K562 (cell line): ENCODE results near the gene APOC4. TPM values are rescaled to one million over a fixed set of nuclear protein-coding genes. Genes with fewer than 3 reads are reported as not detected.
A peak's percentile ranks its signal among the peaks of the same experiment; 100 is the strongest.

ENCODE experiments used
- ATAC-seq: fragments of 200-7000 bp; cut with Tn5 transposase; 3 replicates; pipeline ENCODE4 v1.9.1; 2020; ENCODE audit warnings: moderate library complexity
- Bru-seq: library from RNA; stranded (reverse); fragments of 400-500 nt; gene quantifications from one replicate; lab custom pipeline; 2021; lab: Mats Ljungman, UMichigan
- BruChase-seq, 2 experiments: library from RNA; stranded (reverse); fragments of 400-500 nt; gene quantifications; one replicate each; lab custom pipeline; 2021; lab: Mats Ljungman, UMichigan
- BruUV-seq: library from RNA; stranded (reverse); fragments of 400-500 nt; replicated peaks from 2 replicates; lab custom pipeline; 2021; lab: Mats Ljungman, UMichigan
- CTCF ChIA-PET: fragments of 300-600 bp; formaldehyde crosslinking; extraction: SDS; loops from one replicate; lab custom pipeline; 2021; ENCODE audit warnings: low intra/inter-chr PET ratio; lab: Yijun Ruan, JAX
- POLR2A ChIA-PET: fragments of 300-600, 350-650 bp; sonication (Branson Sonifier 250); formaldehyde crosslinking; extraction: SDS; loops from one replicate; lab custom pipeline; 2021; ENCODE audit warnings: antibody characterized with exemption, inconsistent platforms; lab: Yijun Ruan, JAX
- DNase-seq, 4 experiments: peaks; one replicate each; pipeline versions ENCODE4 v3.0.0 to v3.0.0-alpha.2; 2011 to 2018; ENCODE audit warnings: low spot score in 3 of 4, mixed read lengths in 3 of 4; ENCODE audit errors: extremely low read depth in 1 of 4
- FAIRE-seq: peaks from 2 replicates; lab custom pipeline; 2011; peaks lifted over from hg19 to GRCh38; lab: Jason Lieb, UNC
- H2AFZ ChIP-seq: 2 replicates; pipeline ENCODE4 v1.6.0; 2011; ENCODE audit warnings: low read depth, low read length, control low read depth, inconsistent platforms
- H3K27ac ChIP-seq: fragments of 200-600 bp; 3 replicates; pipeline ENCODE4 v1.8.0; 2011; ENCODE audit warnings: low read depth, mild to moderate bottlenecking, control low read depth, inconsistent platforms, low read length, moderate library complexity, mixed read lengths; ENCODE audit errors: extremely low read depth
- H3K27me3 ChIP-seq, 2 experiments: fragments of 300-600 bp in 1 of 2; 2 replicates in 1 of 2; 3 replicates in 1 of 2; pipeline versions ENCODE4 v1.6.0 to v1.8.0; 2011; ENCODE audit warnings: inconsistent platforms in 2 of 2, low read length in 2 of 2, mild to moderate bottlenecking in 1 of 2, mixed read lengths in 1 of 2, moderate library complexity in 1 of 2; ENCODE audit not compliant: control insufficient read depth in 2 of 2, insufficient read depth in 2 of 2
- H3K36me3 ChIP-seq: fragments of 300-600 bp; 3 replicates; pipeline ENCODE4 v1.8.0; 2011; ENCODE audit warnings: mild to moderate bottlenecking, low read length, inconsistent platforms; ENCODE audit not compliant: control insufficient read depth, insufficient read depth
- H3K4me1 ChIP-seq, 2 experiments: fragments of 200-600 bp in 1 of 2; replicated peaks in 1 of 2; 2 replicates in 1 of 2; 3 replicates in 1 of 2; pipeline versions ENCODE4 v1.5.1 to v1.8.0; 2011; ENCODE audit warnings: inconsistent platforms in 2 of 2, low read length in 2 of 2, mild to moderate bottlenecking in 1 of 2, mixed read lengths in 1 of 2, moderate library complexity in 1 of 2; ENCODE audit not compliant: control insufficient read depth in 2 of 2, insufficient read depth in 2 of 2
- H3K4me2 ChIP-seq: 2 replicates; pipeline ENCODE4 v1.6.1; 2011; ENCODE audit warnings: low read length, control low read depth, inconsistent platforms, mixed read lengths; ENCODE audit not compliant: insufficient read depth
- H3K4me3 ChIP-seq: fragments of 200-600 bp; sonication (generic), shearing (Covaris generic); 2 replicates; pipeline ENCODE4 v1.5.1; 2016; ENCODE audit warnings: control low read depth, inconsistent platforms
- H3K79me2 ChIP-seq: fragments of 200-600 bp; 3 replicates; pipeline ENCODE4 v1.8.0; 2011; ENCODE audit warnings: low read length, inconsistent platforms; ENCODE audit not compliant: control insufficient read depth, insufficient read depth
- H3K9ac ChIP-seq, 2 experiments: 2 replicates each; pipeline versions ENCODE4 v1.6.0 to v1.6.1; 2011; ENCODE audit warnings: low read depth in 2 of 2, low read length in 2 of 2, control low read depth in 1 of 2, inconsistent platforms in 1 of 2, mild to moderate bottlenecking in 1 of 2, mixed read lengths in 1 of 2; ENCODE audit not compliant: insufficient read depth in 1 of 2
- H3K9me1 ChIP-seq: one replicate; pipeline ENCODE4 v1.6.0; 2011; ENCODE audit warnings: inconsistent platforms, mild to moderate bottlenecking, low read length, moderate library complexity; ENCODE audit not compliant: control insufficient read depth, insufficient read depth
- H3K9me3 ChIP-seq: replicated peaks from 2 replicates; pipeline ENCODE4 v1.5.1; 2011; ENCODE audit warnings: low read depth, low read length, inconsistent platforms; ENCODE audit not compliant: control insufficient read depth, insufficient read depth
- H4K20me1 ChIP-seq: replicated peaks from 2 replicates; pipeline ENCODE4 v1.6.1; 2011; ENCODE audit warnings: low read length, inconsistent platforms, mixed read lengths; ENCODE audit not compliant: control insufficient read depth, insufficient read depth
- DMBX1 ChIP-seq: fragments of 250-450 bp; sonication (Bioruptor Pico); IDR thresholded peaks from 2 replicates; pipeline ENCODE4 v1.8.0; 2022; ENCODE audit warnings: inconsistent platforms, mild to moderate bottlenecking, moderate library complexity, borderline replicate concordance
- ELF4 ChIP-seq: fragments of 450-650 bp; formaldehyde crosslinking; IDR thresholded peaks from 2 replicates; pipeline ENCODE4 v1.4.0; 2022; ENCODE audit warnings: missing genetic modification characterization
- HMG20B ChIP-seq: fragments of 250-450 bp; sonication (Bioruptor Pico); IDR thresholded peaks from 2 replicates; pipeline ENCODE4 v1.5.0; 2021; ENCODE audit warnings: mild to moderate bottlenecking
- PHF20 ChIP-seq: fragments of 450-650 bp; IDR thresholded peaks from 2 replicates; pipeline ENCODE4 v1.6.1; 2018; ENCODE audit not compliant: partially characterized antibody
- ZFX ChIP-seq: sonication (generic); formaldehyde crosslinking; IDR thresholded peaks from 2 replicates; pipeline ENCODE4 v1.8.0; 2022; ENCODE audit warnings: mild to moderate bottlenecking, missing genetic modification reagents, moderate library complexity
- WGBS: fragments of 100-300 bp; shearing (Covaris generic); methylation state at CpG from one replicate; pipeline ENCODE4 v1.1.6; 2016; ENCODE audit warnings: low coverage, mixed read lengths; ENCODE audit not compliant: insufficient coverage; ENCODE audit errors: missing lambda C conversion rate; 5-methylcytosine and 5-hydroxymethylcytosine counted together
- in situ Hi-C: fragments of 300-500 bp; cut with MboI; formaldehyde crosslinking; loops from 4 replicates; pipeline ENCODE4 v1.15.0; 2018; ENCODE audit warnings: inconsistent platforms, mixed read lengths
- intact Hi-C: fragments of 100-400 bp; cut with micrococcal nuclease; formaldehyde crosslinking; loops from 2 replicates; pipeline ENCODE4 v1.14.2; 2022
- long read RNA-seq, 3 experiments: library from polyadenylated mRNA in 2 of 3; library from RNA in 1 of 3; unstranded in 2 of 3; stranded (forward) in 1 of 3; transcript quantifications; one replicate each; pipeline ENCODE4 v2.0.0, GENCODE V29; 2019 to 2022
- polyA minus RNA-seq, 3 experiments: library from RNA; depleted of rRNA, polyadenylated mRNA; stranded (reverse); fragments of >200 nt; gene quantifications; 2 replicates each; pipeline ENCODE4 v1.2.3, GENCODE V29; 2011
- polyA plus RNA-seq, 8 experiments: library from polyadenylated mRNA; depleted of rRNA in 4 of 8; stranded (reverse) in 5 of 8; unstranded in 3 of 8; fragments of >200 nt; fragmentation: Nextera tagmentation in 2 of 8; fragmentation: Illumina TruSeq in 1 of 8; extraction: Ambion mirVana in 2 of 8; extraction: Trizol in 1 of 8; gene quantifications; 2 replicates each; pipeline versions ENCODE4 v1.2.1 to v1.2.3, GENCODE V29; 2011 to 2014; ENCODE audit warnings: inconsistent platforms in 1 of 8, missing spikeins in 1 of 8
- total RNA-seq, 7 experiments: library from RNA; depleted of rRNA in 6 of 7; stranded (reverse); fragments of >200 nt in 6 of 7; fragmentation: Illumina TruSeq in 2 of 7; extraction: Trizol in 2 of 7; gene quantifications; 2 replicates each; pipeline versions ENCODE4 v1.2.1 to v1.2.3, GENCODE V29; 2011 to 2021; ENCODE audit warnings: low replicate concordance in 1 of 7
- TF ChIP-seq, protein P1 (sequence below): fragments of 150-350 bp; conservative IDR thresholded peaks from 2 replicates; pipeline ENCODE4 v1.6.1; 2014; ENCODE audit warnings: low read length
- TF ChIP-seq, protein P2 (sequence below): fragments of 250-450 bp; sonication (Bioruptor Pico); IDR thresholded peaks from 2 replicates; pipeline ENCODE4 v1.5.0; 2020; ENCODE audit warnings: mild to moderate bottlenecking
- TF ChIP-seq, protein P3 (sequence below): sonication (generic); formaldehyde crosslinking; IDR thresholded peaks from 2 replicates; pipeline ENCODE4 v1.8.1; 2023; ENCODE audit warnings: mild to moderate bottlenecking, missing genetic modification reagents, moderate library complexity
- TF ChIP-seq, protein P4 (sequence below): fragments of 450-650 bp; formaldehyde crosslinking; conservative IDR thresholded peaks from 2 replicates; pipeline ENCODE4 v1.4.0; 2022; ENCODE audit warnings: mild to moderate bottlenecking, missing genetic modification characterization

Gene APOC4, protein sequence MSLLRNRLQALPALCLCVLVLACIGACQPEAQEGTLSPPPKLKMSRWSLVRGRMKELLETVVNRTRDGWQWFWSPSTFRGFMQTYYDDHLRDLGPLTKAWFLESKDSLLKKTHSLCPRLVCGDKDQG
- not detected in 2 replicates for total RNA-seq (2011; cell fraction: chromatin; rRNA removed; ENCODE audit: low replicate concordance)
- total RNA-seq (2011; cell fraction: nucleolus; rRNA removed), result not detected in 2 replicates
- total RNA-seq (2011; cell fraction: nucleoplasm; rRNA removed), result not detected in 2 replicates
- not detected in 2 replicates for total RNA-seq (2014; rRNA removed)
- not detected in 2 replicates for total RNA-seq (2014; rRNA removed; fragmentation: Illumina TruSeq; extraction: Trizol)
- not detected in 2 replicates for total RNA-seq (2015; rRNA removed; fragmentation: Illumina TruSeq; extraction: Trizol)
- total RNA-seq (2021), result not detected in 2 replicates
- not detected in 2 replicates for polyA plus RNA-seq (2011; rRNA removed)
- polyA plus RNA-seq (2011; cell fraction: cytosol; rRNA removed), result 0.15 TPM in 1 of 2 replicates, not detected in the other
- polyA plus RNA-seq (2011; cell fraction: nucleus; rRNA removed), result not detected in 2 replicates
- polyA plus RNA-seq (2012), result not detected in 2 replicates
- polyA plus RNA-seq (2014; fragmentation: Illumina TruSeq; extraction: Trizol), result 0.46 TPM in 1 of 2 replicates, not detected in the other
- polyA plus RNA-seq (2014; fragmentation: Nextera tagmentation; extraction: Ambion mirVana), result not detected
- not detected in 2 replicates for polyA plus RNA-seq (2014; rRNA removed)
- polyA minus RNA-seq (2011; rRNA and poly(A)+ RNA removed), result not detected in 2 replicates
- not detected in 2 replicates for polyA minus RNA-seq (2011; cell fraction: cytosol; rRNA and poly(A)+ RNA removed)
- not detected in 2 replicates for polyA minus RNA-seq (2011; cell fraction: nucleus; rRNA and poly(A)+ RNA removed)
- Bru-seq, nascent RNA, result not detected
- percentile 17 among the genes with signal in this experiment for BruChase-seq, experiment 1, labeled RNA remaining after a 2-hour chase
- BruChase-seq, experiment 2, labeled RNA remaining after a 6-hour chase, result percentile 34 among the genes with signal in this experiment
- long read RNA-seq, experiment 1, result 0 reads
- long read RNA-seq, experiment 2, result 0 reads
- long read RNA-seq, experiment 3, result 0 reads

DNA sequence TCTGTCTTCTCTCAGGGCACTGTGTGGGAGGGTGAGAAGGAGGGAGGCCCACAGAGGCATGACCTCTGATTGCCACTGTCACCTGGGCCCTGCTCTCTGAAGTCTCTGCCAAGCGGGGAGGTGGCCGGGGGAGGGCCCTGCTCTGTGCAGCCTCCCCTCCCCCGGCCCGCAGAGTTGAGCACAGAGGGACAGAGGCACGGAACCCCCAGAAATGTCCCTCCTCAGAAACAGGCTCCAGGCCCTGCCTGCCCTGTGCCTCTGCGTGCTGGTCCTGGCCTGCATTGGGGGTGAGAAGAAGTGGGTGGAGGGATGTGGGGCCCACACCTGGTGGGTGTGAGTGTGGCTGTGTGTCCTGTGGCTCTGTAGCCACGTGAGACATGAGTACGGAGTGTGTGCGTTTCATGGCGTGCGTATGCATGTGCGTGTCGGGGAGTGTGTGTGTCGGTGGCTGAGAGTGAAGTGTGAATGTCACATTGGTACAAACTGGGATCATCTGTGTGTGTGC is at the start of gene APOC4:
APOC4 (plus strand) TSS at position 171 of the 505 bp plus-strand sequence; CDS start at position 212, 41 bp downstream.
- CTCF ChIA-PET, result no interaction called here
- TF ChIP-seq, protein P1, sequence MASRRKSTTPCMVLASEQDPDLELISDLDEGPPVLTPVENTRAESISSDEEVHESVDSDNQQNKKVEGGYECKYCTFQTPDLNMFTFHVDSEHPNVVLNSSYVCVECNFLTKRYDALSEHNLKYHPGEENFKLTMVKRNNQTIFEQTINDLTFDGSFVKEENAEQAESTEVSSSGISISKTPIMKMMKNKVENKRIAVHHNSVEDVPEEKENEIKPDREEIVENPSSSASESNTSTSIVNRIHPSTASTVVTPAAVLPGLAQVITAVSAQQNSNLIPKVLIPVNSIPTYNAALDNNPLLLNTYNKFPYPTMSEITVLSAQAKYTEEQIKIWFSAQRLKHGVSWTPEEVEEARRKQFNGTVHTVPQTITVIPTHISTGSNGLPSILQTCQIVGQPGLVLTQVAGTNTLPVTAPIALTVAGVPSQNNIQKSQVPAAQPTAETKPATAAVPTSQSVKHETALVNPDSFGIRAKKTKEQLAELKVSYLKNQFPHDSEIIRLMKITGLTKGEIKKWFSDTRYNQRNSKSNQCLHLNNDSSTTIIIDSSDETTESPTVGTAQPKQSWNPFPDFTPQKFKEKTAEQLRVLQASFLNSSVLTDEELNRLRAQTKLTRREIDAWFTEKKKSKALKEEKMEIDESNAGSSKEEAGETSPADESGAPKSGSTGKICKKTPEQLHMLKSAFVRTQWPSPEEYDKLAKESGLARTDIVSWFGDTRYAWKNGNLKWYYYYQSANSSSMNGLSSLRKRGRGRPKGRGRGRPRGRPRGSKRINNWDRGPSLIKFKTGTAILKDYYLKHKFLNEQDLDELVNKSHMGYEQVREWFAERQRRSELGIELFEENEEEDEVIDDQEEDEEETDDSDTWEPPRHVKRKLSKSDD, result no peak
- TF ChIP-seq ZFX (CRISPR knock-in tag) (no peak), HMG20B (no peak), ELF4 (no peak), PHF20 (peak; percentile 13), DMBX1 (CRISPR knock-in tag) (no peak)
- TF ChIP-seq, protein P2, sequence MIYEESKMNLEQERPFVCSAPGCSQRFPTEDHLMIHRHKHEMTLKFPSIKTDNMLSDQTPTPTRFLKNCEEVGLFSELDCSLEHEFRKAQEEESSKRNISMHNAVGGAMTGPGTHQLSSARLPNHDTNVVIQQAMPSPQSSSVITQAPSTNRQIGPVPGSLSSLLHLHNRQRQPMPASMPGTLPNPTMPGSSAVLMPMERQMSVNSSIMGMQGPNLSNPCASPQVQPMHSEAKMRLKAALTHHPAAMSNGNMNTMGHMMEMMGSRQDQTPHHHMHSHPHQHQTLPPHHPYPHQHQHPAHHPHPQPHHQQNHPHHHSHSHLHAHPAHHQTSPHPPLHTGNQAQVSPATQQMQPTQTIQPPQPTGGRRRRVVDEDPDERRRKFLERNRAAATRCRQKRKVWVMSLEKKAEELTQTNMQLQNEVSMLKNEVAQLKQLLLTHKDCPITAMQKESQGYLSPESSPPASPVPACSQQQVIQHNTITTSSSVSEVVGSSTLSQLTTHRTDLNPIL (CRISPR knock-in tag), result no peak
- TF ChIP-seq, protein P3, sequence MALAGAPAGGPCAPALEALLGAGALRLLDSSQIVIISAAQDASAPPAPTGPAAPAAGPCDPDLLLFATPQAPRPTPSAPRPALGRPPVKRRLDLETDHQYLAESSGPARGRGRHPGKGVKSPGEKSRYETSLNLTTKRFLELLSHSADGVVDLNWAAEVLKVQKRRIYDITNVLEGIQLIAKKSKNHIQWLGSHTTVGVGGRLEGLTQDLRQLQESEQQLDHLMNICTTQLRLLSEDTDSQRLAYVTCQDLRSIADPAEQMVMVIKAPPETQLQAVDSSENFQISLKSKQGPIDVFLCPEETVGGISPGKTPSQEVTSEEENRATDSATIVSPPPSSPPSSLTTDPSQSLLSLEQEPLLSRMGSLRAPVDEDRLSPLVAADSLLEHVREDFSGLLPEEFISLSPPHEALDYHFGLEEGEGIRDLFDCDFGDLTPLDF (CRISPR knock-in tag), result no peak
- TF ChIP-seq, protein P4, sequence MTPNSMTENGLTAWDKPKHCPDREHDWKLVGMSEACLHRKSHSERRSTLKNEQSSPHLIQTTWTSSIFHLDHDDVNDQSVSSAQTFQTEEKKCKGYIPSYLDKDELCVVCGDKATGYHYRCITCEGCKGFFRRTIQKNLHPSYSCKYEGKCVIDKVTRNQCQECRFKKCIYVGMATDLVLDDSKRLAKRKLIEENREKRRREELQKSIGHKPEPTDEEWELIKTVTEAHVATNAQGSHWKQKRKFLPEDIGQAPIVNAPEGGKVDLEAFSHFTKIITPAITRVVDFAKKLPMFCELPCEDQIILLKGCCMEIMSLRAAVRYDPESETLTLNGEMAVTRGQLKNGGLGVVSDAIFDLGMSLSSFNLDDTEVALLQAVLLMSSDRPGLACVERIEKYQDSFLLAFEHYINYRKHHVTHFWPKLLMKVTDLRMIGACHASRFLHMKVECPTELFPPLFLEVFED (CRISPR knock-in tag), result no peak

More for the DNA sequence above, at the start of gene APOC4:
- Histone ChIP-seq H3K9me1 (no peaks in the 10 kb centered on the region), H2AFZ (peak within 1 kb of the TSS; percentile 40; the same call in 1 of the 2 replicates), H3K4me2 (no peak within 1 kb of the TSS), H3K9ac (peak within 1 kb of the TSS in 1 of 2 experiments; percentile 59; a peak in 2 of 4 replicates), H3K79me2 (no peaks in the 10 kb centered on the region), H3K27me3 (no peaks in the 10 kb centered on the region), H4K20me1 (no peaks in the 10 kb centered on the region), H3K36me3 (no peaks in the 10 kb centered on the region), H3K9me3 (no peaks in the 10 kb centered on the region), H3K4me1 (peaks cover 15 to 30% of the 10 kb centered on the region in 2 experiments; a peak in 4 of 5 replicates), H3K27ac (no peak within 1 kb of the TSS), H3K4me3 (no peak within 1 kb of the TSS)
- no TSS peak for BruUV-seq
- intact Hi-C loops (no loop called here), in situ Hi-C loops (no loop called here)
- ATAC-seq, result 0 out of 3 replicates have a peak, but pooled peaks have one; percentile 10
- DNase-seq, result peak in 3 of 4 experiments; percentile 29 to 42 (median 39)
- POLR2A ChIA-PET, result interaction anchor here (0.9 kb wide), 1 partner anchor 13 kb away, joined by 3 read pairs; the partner anchor contains the start of gene CLPTM1
- 73% methylated on average over 14 of the region's 14 CpGs for WGBS
- no peak for FAIRE-seq
